EH (cell line): ENCODE measurements around the gene TSPAN10.

Experiments
- DNase-seq: peaks from one replicate; pipeline ENCODE4 v3.0.0-alpha.2; 2015; ENCODE audit warnings: low read depth

TSPAN10 gene

GRCh38 chr17:81635431-81635830, 1.6 kb upstream of the TSPAN10 start:
- no peak for DNase-seq

GRCh38 chr17:81635973-81636504, 957 bp upstream of the TSPAN10 start:
- no peak for DNase-seq

GRCh38 chr17:81638683-81639082, 1.7 kb downstream of the TSPAN10 start:
- no peak for DNase-seq

GRCh38 chr17:81640011-81640410, 3.0 kb downstream of the TSPAN10 start:
- DNase-seq: no peak

GRCh38 chr17:81641825-81642489, 5.0 kb downstream of the TSPAN10 start:
- DNase-seq: peak; percentile 85

GRCh38 chr17:81644496-81644895, 7.5 kb downstream of the TSPAN10 start:
- no peak for DNase-seq

GRCh38 chr17:81644976-81645952, 8.3 kb downstream of the TSPAN10 start:
- no peak for DNase-seq

GRCh38 chr17:81646869-81647600, 10.0 kb downstream of the TSPAN10 start:
- DNase-seq: no peak

- DNase-seq: no peak
Observed at GRCh38 chr17:81647640-81648012, 10.6 kb downstream of the TSPAN10 start.

GRCh38 chr17:81648013-81648706, 11.2 kb downstream of the TSPAN10 start:
- DNase-seq: no peak

- DNase-seq: no peak
Observed at GRCh38 chr17:81648707-81649085, 11.7 kb downstream of the TSPAN10 start.

- no peak for DNase-seq
Observed at GRCh38 chr17:81650951-81651350, 14.0 kb downstream of the TSPAN10 start.

- DNase-seq: peak; percentile 96
Observed at GRCh38 chr17:81651692-81652091, 14.7 kb downstream of the TSPAN10 start.

- no peak for DNase-seq
Observed at GRCh38 chr17:81652906-81653771, 16.1 kb downstream of the TSPAN10 start.

GRCh38 chr17:81655378-81656117, 18.6 kb downstream of the TSPAN10 start:
- DNase-seq: no peak

GRCh38 chr17:81656118-81656743, 19.2 kb downstream of the TSPAN10 start, which contains the start of gene PDE6G:
PDE6G (minus strand) TSS chr17:81656542; CDS start chr17:81653305, 3,237 bp downstream.
- DNase-seq: no peak

GRCh38 chr17:81656835-81657234, 19.8 kb downstream of the TSPAN10 start:
- DNase-seq: no peak

- no peak for DNase-seq
Observed at GRCh38 chr17:81659038-81659437, 22.0 kb downstream of the TSPAN10 start.

- DNase-seq: no peak
Observed at GRCh38 chr17:81660441-81660840, 23.4 kb downstream of the TSPAN10 start.
